Ammon's horn (tissue), 1 donor: ENCODE measurements around the gene ADAMTSL3.

ENCODE experiments used
- DNase-seq: peaks from one replicate; pipeline ENCODE4 v3.0.0-alpha.2; 2016; ENCODE audit warnings: low spot score

ADAMTSL3 gene

DNA sequence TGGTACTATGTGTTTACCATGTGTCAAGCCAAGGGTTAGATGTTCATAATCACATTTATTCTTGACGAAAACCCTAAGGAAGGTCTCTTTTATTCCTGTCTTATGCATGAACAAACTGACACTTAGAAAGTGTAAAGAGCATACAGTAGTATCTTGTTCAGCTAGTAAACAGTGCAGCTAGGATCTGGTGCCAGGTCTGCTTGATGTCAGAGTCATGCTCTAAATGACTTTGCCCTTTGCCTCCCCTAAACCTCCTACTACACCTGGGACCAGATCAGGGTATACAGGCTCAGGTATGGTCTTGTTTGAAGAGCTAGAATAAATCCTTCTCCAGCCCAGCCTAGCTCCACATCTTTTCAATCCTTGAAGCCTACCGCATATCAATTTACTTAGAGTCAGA, 232.4 kb downstream of the ADAMTSL3 start:
- no peak for DNase-seq

- no peak for DNase-seq
These were observed 233.5 kb downstream of the ADAMTSL3 start for GRCh38 chr15:83887404-83887803.

GRCh38 chr15:83887961-83888360, 234.0 kb downstream of the ADAMTSL3 start:
- no peak for DNase-seq

- no peak for DNase-seq
These were observed 236.1 kb downstream of the ADAMTSL3 start for GRCh38 chr15:83889995-83890394.

- no peak for DNase-seq
These were observed 236.7 kb downstream of the ADAMTSL3 start for GRCh38 chr15:83890587-83890986.

DNA sequence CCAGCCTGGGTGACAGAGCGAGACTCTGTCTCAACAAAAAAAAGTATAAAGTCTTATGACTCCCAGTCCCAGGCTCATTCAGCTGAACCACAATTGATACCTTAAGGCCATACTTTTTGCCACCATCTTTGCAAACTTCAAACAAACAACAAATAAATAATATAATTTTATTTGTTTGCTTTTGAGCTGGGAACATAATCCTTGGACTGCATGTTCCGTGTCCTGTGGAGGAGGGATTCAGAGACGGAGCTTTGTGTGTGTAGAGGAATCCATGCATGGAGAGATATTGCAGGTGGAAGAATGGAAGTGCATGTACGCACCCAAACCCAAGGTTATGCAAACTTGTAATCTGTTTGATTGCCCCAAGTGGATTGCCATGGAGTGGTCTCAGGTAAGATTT, 238.6 kb downstream of the ADAMTSL3 start:
- DNase-seq: no peak

- DNase-seq: no peak
These were observed 239.4 kb downstream of the ADAMTSL3 start for GRCh38 chr15:83893308-83893707.

DNA sequence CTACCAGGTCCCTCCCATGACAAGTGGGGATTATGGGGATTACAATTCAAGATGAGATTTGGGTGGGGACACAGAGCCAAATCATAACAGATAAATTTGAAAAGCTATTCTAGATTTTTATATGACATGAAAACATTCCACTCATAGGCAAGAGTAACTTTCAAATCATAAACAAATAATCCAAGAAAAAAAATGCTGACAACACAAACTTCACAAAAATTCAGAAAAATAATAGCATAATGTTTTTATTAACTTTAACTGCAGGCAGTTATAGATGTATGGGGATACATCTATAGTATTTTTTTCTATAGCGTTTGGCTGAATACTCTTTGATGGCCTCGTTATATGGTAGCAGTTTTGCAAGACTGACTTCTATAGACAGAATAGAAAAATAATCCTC, 243.1 kb downstream of the ADAMTSL3 start:
- no peak for DNase-seq

DNA sequence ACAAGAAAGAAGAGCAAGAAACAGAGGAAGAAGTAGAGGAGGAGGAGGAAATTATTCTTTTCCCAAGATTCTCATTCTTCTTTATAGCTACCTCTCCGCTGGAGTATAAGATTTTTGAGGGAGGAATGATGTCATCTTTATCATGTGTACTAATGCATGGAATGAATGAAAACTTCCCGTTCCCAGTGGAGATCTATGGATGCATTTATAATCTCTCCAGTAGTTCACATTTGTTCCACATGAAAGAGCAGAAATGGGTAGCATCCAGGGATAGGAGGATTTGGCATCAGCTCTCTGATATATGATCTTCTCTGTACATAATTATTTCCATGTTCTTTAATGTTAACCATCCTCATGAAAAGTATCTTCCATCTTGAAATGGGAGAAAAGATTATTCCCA, 244.4 kb downstream of the ADAMTSL3 start:
- no peak for DNase-seq

DNA sequence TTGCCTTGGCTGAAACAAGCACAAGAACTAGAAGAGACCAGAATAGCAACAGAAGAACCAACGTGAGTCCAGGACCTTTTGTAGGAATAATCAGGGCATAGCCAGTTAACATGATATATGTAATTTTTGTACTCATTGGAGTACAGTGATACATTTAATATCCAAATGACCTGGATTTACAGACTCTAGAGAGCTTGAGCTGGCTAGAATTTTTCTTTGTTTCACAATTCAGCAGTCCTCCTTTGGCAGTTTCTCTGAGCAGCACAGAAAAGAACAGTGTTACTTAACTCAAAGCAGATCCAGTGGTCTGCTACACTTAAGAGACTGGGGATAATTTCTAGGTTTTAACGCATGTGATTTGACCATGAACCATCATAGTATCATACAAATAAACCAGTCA, 245.7 kb downstream of the ADAMTSL3 start:
- DNase-seq: no peak

GRCh38 chr15:83904107-83905040, 250.5 kb downstream of the ADAMTSL3 start:
- no peak for DNase-seq

DNA sequence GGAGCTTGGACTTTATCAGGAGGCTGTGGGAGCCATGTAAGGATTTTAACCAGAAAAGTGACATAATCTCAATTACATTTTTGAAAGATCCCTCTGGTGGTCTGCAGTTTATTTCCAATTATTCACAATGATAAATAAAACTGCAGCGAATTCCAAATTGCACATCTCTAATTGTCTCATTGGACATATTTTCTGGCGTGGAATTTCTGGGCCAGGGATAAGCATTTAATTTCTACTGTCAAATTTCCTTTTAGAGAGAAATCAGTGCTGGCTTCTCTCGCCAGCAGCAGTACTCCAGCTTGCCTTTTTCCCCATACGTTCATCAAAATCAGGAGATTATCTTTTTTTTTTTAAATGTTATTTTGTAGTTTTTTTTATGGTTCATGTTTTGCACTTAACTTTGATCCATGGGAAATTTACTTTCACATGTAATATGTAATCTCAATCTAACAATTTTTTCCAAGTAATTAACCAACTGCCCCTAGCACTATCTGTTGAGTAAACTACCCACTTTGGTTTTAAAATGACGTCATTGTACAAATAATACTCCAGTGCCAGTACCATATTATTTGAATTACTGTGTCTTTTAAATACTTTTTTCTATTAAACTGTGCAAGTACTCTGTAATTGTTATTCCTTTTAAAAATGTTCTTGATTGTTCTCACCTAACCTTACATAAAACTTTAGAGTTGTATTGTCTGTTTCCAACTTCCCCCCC, 251.8 kb downstream of the ADAMTSL3 start:
- DNase-seq: no peak

- no peak for DNase-seq
These were observed 257.4 kb downstream of the ADAMTSL3 start for GRCh38 chr15:83911345-83911744.

DNA sequence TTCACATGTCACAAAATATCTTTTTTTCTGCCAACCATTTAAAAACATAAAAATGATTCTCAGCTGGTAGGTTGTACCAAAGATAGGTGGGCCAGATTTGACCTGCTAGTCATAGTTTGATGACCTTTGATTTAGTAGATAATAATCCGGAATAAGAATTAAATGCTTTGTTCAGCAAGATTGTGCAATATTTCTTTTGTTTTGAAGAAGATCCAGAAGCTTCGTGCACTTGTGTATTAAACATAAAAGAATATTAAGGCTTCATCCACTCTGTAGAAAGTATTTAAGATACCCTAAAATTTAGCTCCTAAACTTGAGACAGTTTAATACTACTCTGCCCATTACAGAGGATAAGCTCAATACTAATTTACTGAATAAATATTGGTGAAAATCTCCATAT, 258.4 kb downstream of the ADAMTSL3 start:
- DNase-seq: no peak

DNA sequence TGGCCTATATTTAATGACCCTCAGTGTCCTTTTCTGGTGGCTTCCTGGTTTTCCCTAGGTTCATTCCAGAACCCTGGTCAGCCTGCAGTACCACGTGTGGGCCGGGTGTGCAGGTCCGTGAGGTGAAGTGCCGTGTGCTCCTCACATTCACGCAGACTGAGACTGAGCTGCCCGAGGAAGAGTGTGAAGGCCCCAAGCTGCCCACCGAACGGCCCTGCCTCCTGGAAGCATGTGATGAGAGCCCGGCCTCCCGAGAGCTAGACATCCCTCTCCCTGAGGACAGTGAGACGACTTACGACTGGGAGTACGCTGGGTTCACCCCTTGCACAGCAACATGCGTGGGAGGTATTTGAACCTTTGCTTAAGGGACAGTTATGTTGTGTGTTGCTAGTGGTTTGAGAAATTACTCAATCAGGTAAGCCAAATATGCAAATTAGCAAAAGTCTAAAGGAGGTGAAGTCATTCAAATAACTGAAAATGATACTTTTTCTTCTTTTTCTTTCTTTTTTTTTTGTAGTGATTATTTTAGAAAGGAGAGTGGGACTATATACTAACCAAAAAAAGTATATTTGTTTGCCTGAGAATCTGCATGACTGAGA, 259.2 kb downstream of the ADAMTSL3 start:
- no peak for DNase-seq

DNA sequence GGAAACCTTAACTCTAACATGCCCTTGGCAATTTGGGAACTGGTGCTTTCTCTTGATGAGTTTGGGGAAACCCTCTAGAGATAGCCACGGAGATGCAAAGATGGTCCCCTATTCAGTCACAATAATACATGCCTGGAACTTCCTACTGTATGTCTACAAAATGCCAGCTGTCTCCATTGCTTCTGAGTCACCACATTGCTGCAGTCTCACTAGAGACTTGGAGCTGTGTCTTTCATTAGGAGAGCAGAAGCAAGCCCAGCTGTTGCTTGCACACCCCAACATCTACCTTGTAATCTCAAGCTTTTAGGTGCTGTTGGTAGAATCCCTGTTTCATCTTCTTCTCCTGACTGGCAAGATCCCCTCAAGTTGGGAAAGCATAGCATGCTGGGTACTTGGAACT, 261.0 kb downstream of the ADAMTSL3 start:
- DNase-seq: no peak

DNA sequence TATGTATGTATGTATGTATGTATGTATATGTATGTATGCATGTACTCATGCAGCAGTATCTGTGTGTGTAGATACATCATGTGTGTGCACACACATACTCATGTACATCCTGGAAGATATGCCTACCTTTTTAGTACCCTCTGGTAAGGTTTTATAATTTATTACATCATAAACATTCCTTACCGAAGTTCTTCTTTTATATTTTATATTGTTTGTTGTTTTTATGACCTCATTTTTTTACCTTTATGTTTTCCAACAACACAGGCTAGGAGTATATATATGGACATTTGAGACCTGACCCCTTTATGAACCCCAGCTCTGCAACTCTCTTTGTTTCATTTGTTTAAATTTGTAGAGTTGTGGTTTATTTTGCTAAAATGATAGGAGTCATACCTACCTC, 263.5 kb downstream of the ADAMTSL3 start:
- DNase-seq: no peak

DNA sequence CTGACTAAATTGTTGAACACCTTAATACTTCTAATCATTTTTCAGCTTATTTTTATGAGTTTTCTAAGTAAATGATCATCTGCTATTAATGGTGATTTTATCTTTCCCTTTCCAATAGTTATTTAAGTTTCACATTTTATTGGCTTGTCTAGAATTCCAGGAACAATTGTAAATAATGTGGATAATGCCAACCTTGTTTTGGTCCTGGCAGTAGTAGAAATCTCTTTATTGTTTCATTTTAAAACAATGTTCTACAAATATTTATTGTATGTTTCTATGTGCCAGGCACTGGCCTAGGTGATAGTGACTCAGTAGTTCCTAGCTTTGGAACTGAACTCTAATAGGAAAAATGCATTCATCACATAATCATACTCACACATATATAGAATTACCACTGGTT, 264.1 kb downstream of the ADAMTSL3 start:
- DNase-seq: no peak

DNA sequence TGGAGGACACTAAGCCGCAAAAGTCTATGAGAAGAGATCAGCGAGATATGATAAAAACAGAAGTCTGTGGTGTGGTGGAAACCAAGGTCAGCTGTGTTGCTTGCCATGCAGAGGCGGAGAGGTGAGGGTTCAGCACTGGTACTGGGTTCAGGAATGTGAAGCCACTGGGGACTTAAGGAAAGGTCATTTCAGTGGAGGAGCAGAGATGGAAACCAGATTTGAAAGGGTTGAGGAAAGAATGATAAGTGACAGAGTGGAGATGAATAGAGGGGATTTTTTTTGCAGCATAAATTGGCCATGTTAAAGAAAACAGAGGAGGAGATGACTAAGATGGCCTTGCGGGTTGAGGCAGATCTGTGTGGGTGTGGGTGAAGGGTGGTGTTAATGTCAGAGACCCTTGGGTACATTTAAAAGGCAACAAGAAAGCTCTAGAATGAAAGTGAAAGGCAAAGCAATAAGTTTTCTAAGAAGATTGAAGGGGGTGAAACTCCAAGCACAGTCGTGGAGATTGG, 265.5 kb downstream of the ADAMTSL3 start:
- no peak for DNase-seq

DNA sequence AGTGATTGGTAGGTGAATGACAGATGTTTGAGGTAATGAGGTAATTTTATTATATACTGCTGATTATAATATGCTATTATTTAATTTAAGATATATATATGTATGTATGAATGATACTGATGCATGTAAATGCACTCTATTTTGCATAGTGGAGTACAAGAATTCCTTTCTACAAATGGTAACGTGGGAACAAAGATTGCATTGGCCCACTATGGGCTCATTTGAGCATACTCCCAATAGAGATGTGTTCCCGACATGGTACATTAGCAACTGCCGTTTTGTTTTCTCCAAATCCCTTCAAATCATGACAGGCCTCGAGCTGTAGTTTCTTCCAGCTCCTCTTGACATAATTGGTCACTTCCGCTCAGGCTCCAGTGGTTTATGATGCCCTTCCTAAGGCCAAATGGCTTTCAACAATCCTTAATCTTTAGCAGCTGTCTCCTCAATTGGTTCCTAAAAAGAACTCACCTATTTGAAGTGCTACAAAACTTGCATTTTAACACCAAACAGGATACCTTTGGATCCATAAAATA, 266.1 kb downstream of the ADAMTSL3 start:
- DNase-seq: no peak

GRCh38 chr15:83922649-83923294, 268.8 kb downstream of the ADAMTSL3 start:
- no peak for DNase-seq

- no peak for DNase-seq
These were observed 272.2 kb downstream of the ADAMTSL3 start for GRCh38 chr15:83926116-83926515.
